ENCODE data around the gene NCAPG.
A peak's percentile ranks its signal among the peaks of the same experiment; 100 is the strongest.
"Not testable (repeated sequence)": the region's sequence is repeated elsewhere in the genome, so short reads cannot be mapped to it uniquely, and the experiment has no call there.

The NCAPG gene

GRCh38 chr4:17812801-17813200, 2.0 kb downstream of the NCAPG start:
- peak overlapping the region; percentile 91 for H3K4me3 ChIP-seq (ENCODE audit: low read length)
- no peak for TF ChIP-seq CTCF (conservative IDR thresholded peaks at IDR 0.05; ENCODE audit: low read depth, low read length)
- no peak for DNase-seq (ENCODE audit: low read depth)

GRCh38 chr4:17814140-17814539, 3.4 kb downstream of the NCAPG start:
- DNase-seq (ENCODE audit: low read depth) = no peak
- TF ChIP-seq CTCF (conservative IDR thresholded peaks at IDR 0.05; ENCODE audit: low read depth, low read length) = no peak
- H3K4me3 ChIP-seq (ENCODE audit: low read length) = no peak overlapping the region

- H3K4me3 ChIP-seq (ENCODE audit: low read length) = no peak overlapping the region
- no peak for TF ChIP-seq CTCF (conservative IDR thresholded peaks at IDR 0.05; ENCODE audit: low read depth, low read length)
- no peak for DNase-seq (ENCODE audit: low read depth)
Measured at GRCh38 chr4:17816142-17816541, 5.4 kb downstream of the NCAPG start.

- H3K4me3 ChIP-seq (ENCODE audit: low read length) = no peak overlapping the region
- DNase-seq (ENCODE audit: low read depth) = no peak
- peak; percentile 52 for TF ChIP-seq CTCF (conservative IDR thresholded peaks at IDR 0.05; ENCODE audit: low read depth, low read length)
Measured at GRCh38 chr4:17817027-17817426, 6.2 kb downstream of the NCAPG start.

- DNase-seq (ENCODE audit: low read depth) = no peak
- TF ChIP-seq CTCF (conservative IDR thresholded peaks at IDR 0.05; ENCODE audit: low read depth, low read length) = no peak
- H3K4me3 ChIP-seq (ENCODE audit: low read length) = no peak overlapping the region
Measured at GRCh38 chr4:17823871-17824669, 13.3 kb downstream of the NCAPG start.

GRCh38 chr4:17846266-17846665, 35.5 kb downstream of the NCAPG start:
- DNase-seq (ENCODE audit: low read depth) = peak; percentile 48

GRCh38 chr4:17850295-17850694, 39.5 kb downstream of the NCAPG start:
- H3K4me3 ChIP-seq (ENCODE audit: low read length); DNase-seq (ENCODE audit: low read depth): not testable (repeated sequence)

More at GRCh38 chr4:17846266-17846665, 35.5 kb downstream of the NCAPG start:
- H3K4me3 ChIP-seq (ENCODE audit: low read length) = no peak overlapping the region
- no peak for TF ChIP-seq CTCF (conservative IDR thresholded peaks at IDR 0.05; ENCODE audit: low read depth, low read length)

Measured in retinal pigment epithelial cell (primary cell).